Measurements from ENCODE around the gene TBC1D7. TPM values are rescaled to one million over a fixed set of nuclear protein-coding genes. Genes with fewer than 3 reads are reported as not detected.
A peak's percentile ranks its signal among the peaks of the same experiment; 100 is the strongest.

The TBC1D7 gene
- total RNA-seq, 4 donors from 2014 or later, result 6.9 to 10.7 (median 9.6) TPM

- H3K9me3 ChIP-seq, result no peaks in the 10 kb centered on the region
- intact Hi-C loops (cut with DNase I), result no loop called here
- TF ChIP-seq CTCF (IDR thresholded peaks at IDR 0.05), result no peak
- TF ChIP-seq POLR2A (IDR thresholded peaks at IDR 0.05), result no peak
- H3K4me3 ChIP-seq (replicated peaks in 1 of 3), result no peak overlapping the region
- no peak overlapping the region for H3K27ac ChIP-seq
- peaks cover 0 to 4% of the 10 kb centered on the region in 2 donors for H3K4me1 ChIP-seq
- no peak for DNase-seq
- 88 to 92% methylated on average over 9 of the region's 9 CpGs for WGBS, 2 donors
- H3K36me3 ChIP-seq, result peaks cover 4 to 5% of the 10 kb centered on the region in 2 donors
- no peaks in the 10 kb centered on the region for H3K27me3 ChIP-seq
Measured at GRCh38 chr6:13289789-13290318, 38.5 kb downstream of the TBC1D7 start.

DNA sequence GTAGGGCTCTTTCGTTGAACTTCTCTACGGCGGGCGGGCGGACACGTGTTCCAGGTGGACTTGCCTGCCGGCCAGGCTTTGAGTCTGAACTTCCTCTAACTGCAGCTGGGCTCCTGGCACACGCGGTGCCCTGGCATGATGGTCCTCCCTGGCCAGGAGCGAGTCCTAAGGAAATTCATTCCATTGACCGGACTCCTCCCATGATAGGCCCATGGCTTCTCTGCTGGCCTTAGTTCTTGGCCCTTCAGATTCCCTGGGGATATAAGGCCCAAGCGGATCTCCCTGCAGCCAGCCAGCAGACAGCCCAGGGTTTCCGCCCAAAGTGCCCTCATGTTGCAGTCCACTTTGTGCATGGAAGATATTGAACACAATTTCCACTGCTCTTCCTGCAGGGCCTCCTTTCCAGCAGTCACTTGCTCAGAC is 39.4 kb downstream of the TBC1D7 start:
- no peak for DNase-seq
- peaks cover 0 to 4% of the 10 kb centered on the region in 2 donors for H3K4me1 ChIP-seq
- no peak overlapping the region for H3K27ac ChIP-seq
- TF ChIP-seq POLR2A (IDR thresholded peaks at IDR 0.05), result no peak
- no peak for TF ChIP-seq CTCF (IDR thresholded peaks at IDR 0.05)
- H3K36me3 ChIP-seq, result peaks cover 0 to 4% of the 10 kb centered on the region in 2 donors
- H3K4me3 ChIP-seq (replicated peaks in 1 of 3), result no peak overlapping the region
- H3K27me3 ChIP-seq, result no peaks in the 10 kb centered on the region
- WGBS, 2 donors, result 89 to 90% methylated on average over 13 of the region's 13 CpGs
- intact Hi-C loops (cut with DNase I), result no loop called here
- H3K9me3 ChIP-seq, result no peaks in the 10 kb centered on the region

GRCh38 chr6:13288481-13288880 is 39.9 kb downstream of the TBC1D7 start:
- WGBS, 2 donors, result 74 to 84% methylated on average over 7 to 9 of the region's 9 CpGs
- Histone ChIP-seq H3K4me3 (replicated peaks in 1 of 3) (no peak overlapping the region), H3K9me3 (no peaks in the 10 kb centered on the region), H3K36me3 (peaks cover 0 to 4% of the 10 kb centered on the region in 2 donors), H3K27me3 (no peaks in the 10 kb centered on the region), H3K4me1 (peaks cover 0 to 4% of the 10 kb centered on the region in 2 donors), H3K27ac (no peak overlapping the region)
- TF ChIP-seq POLR2A (IDR thresholded peaks at IDR 0.05) (no peak), CTCF (IDR thresholded peaks at IDR 0.05) (no peak)
- intact Hi-C loops (cut with DNase I), result no loop called here
- no peak for DNase-seq

DNA sequence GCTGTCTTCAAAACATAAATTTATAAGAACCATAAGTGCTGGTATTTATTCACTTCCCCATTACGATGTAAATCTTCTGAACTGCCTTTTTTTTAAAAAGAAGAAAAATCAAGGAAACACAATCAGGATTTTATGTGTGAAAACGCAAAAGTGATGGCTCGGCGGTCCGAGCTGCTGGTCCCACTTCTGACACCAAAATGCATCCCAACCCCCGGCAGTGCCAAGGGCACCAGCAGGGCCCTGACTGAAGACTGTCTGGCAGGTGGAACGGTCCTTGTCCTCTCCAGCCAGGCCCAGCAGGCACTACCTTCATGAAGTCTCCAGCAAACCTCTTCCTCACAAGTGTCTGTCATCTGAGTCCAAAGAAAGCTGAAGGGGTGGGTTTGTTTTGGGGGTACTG is 41.2 kb downstream of the TBC1D7 start:
- Histone ChIP-seq H3K9me3 (no peaks in the 10 kb centered on the region), H3K27me3 (no peaks in the 10 kb centered on the region), H3K4me1 (peaks cover 0 to 4% of the 10 kb centered on the region in 2 donors), H3K36me3 (peaks cover 0 to 4% of the 10 kb centered on the region in 2 donors), H3K4me3 (replicated peaks in 1 of 3) (no peak overlapping the region), H3K27ac (no peak overlapping the region)
- WGBS, 2 donors, result 95 to 97% methylated on average over 7 of the region's 7 CpGs
- intact Hi-C loops (cut with DNase I), result no loop called here
- no peak for TF ChIP-seq POLR2A (IDR thresholded peaks at IDR 0.05)
- no peak for TF ChIP-seq CTCF (IDR thresholded peaks at IDR 0.05)
- no peak for DNase-seq

GRCh38 chr6:13286181-13286580 is 42.2 kb downstream of the TBC1D7 start:
- Histone ChIP-seq H3K27ac (no peak overlapping the region), H3K4me3 (replicated peaks in 1 of 3) (no peak overlapping the region), H3K9me3 (no peaks in the 10 kb centered on the region), H3K4me1 (peaks cover 0 to 4% of the 10 kb centered on the region in 2 donors), H3K27me3 (no peaks in the 10 kb centered on the region), H3K36me3 (peaks cover 0 to 4% of the 10 kb centered on the region in 2 donors)
- peak; percentile 14 to 40 for DNase-seq
- no peak for TF ChIP-seq CTCF (IDR thresholded peaks at IDR 0.05)
- no peak for TF ChIP-seq POLR2A (IDR thresholded peaks at IDR 0.05)
- 39 to 41% methylated on average over 4 of the region's 4 CpGs for WGBS, 2 donors
- intact Hi-C loops (cut with DNase I), result no loop called here

Measured in thyroid gland (tissue), 4 donors.